Common myeloid progenitor, CD34-positive (primary cell): ENCODE data around the gene MORF4L1.
"Not testable (repeated sequence)": the region's sequence is repeated elsewhere in the genome, so short reads cannot be mapped to it uniquely, and the experiment has no call there.

Experiments
- CTCF ChIA-PET: fragments of 350-600 bp; sonication (Branson Sonifier 250); formaldehyde crosslinking; loops from one replicate; lab custom pipeline; 2021; ENCODE audit warnings: antibody characterized with exemption; lab: Charles Lee
- POLR2A ChIA-PET: fragments of 350-600 bp; sonication (Branson Sonifier 250); formaldehyde crosslinking; loops from one replicate; lab custom pipeline; 2021; ENCODE audit warnings: antibody characterized with exemption; lab: Charles Lee
- DNase-seq, 3 donors: peaks; one replicate each; pipeline versions ENCODE4 v3.0.0 to v3.0.0-alpha.2; 2013
- H3K27ac ChIP-seq, 2 experiments: 1 replicate in 1 of 2; 2 replicates in 1 of 2; pipeline ENCODE4 v1.7.0; 2013; ENCODE audit warnings: inconsistent platforms in 2 of 2, low read length in 2 of 2, mild to moderate bottlenecking in 2 of 2, low read depth in 1 of 2, moderate library complexity in 1 of 2; ENCODE audit not compliant: severe bottlenecking in 2 of 2, insufficient read depth in 1 of 2, poor library complexity in 1 of 2
- H3K27me3 ChIP-seq, 5 experiments: replicated peaks in 2 of 5; 1 replicate in 3 of 5; 2 replicates in 2 of 5; pipeline versions ENCODE4 v1.6.1 to v1.7.0; 2013; ENCODE audit warnings: low read length in 4 of 5, mild to moderate bottlenecking in 2 of 5, moderate library complexity in 2 of 5, inconsistent platforms in 1 of 5; ENCODE audit not compliant: insufficient read depth in 5 of 5, control insufficient read depth in 4 of 5
- H3K36me3 ChIP-seq, 4 experiments: 1 replicate in 2 of 4; 2 replicates in 2 of 4; pipeline versions ENCODE4 v1.6.1 to v1.7.0; 2013; ENCODE audit warnings: low read length in 3 of 4, control low read depth in 1 of 4, mild to moderate bottlenecking in 1 of 4; ENCODE audit not compliant: control insufficient read depth in 4 of 4, insufficient read depth in 4 of 4
- H3K4me1 ChIP-seq, 4 experiments: 1 replicate in 3 of 4; 2 replicates in 1 of 4; pipeline versions ENCODE4 v1.6.1 to v1.7.1; 2013; ENCODE audit warnings: low read length in 3 of 4, mild to moderate bottlenecking in 3 of 4, control low read depth in 1 of 4, inconsistent platforms in 1 of 4, moderate library complexity in 1 of 4; ENCODE audit not compliant: control insufficient read depth in 4 of 4, insufficient read depth in 4 of 4; ENCODE audit errors: control extremely low read depth in 1 of 4
- H3K4me3 ChIP-seq, 7 experiments: 1 replicate in 4 of 7; 2 replicates in 3 of 7; pipeline versions ENCODE4 v1.5.1 to v1.7.0; 2013; ENCODE audit warnings: mild to moderate bottlenecking in 7 of 7, low read length in 6 of 7, moderate library complexity in 6 of 7, inconsistent platforms in 2 of 7, low read depth in 2 of 7, control low read depth in 1 of 7; ENCODE audit not compliant: insufficient read depth in 4 of 7, control insufficient read depth in 1 of 7; ENCODE audit errors: extremely low read depth in 1 of 7
- H3K9me3 ChIP-seq, 5 experiments: 1 replicate in 4 of 5; 2 replicates in 1 of 5; pipeline versions ENCODE4 v1.6.1 to v1.7.1; 2013; ENCODE audit warnings: low read length in 4 of 5, mild to moderate bottlenecking in 2 of 5, inconsistent platforms in 1 of 5, low read depth in 1 of 5, moderate library complexity in 1 of 5; ENCODE audit not compliant: control insufficient read depth in 4 of 5, insufficient read depth in 2 of 5; ENCODE audit errors: control extremely low read depth in 1 of 5
- WGBS: methylation state at CpG from one replicate; pipeline ENCODE4 v1.1.5; 2013; ENCODE audit not compliant: insufficient coverage; 5-methylcytosine and 5-hydroxymethylcytosine counted together

MORF4L1 gene

DNA sequence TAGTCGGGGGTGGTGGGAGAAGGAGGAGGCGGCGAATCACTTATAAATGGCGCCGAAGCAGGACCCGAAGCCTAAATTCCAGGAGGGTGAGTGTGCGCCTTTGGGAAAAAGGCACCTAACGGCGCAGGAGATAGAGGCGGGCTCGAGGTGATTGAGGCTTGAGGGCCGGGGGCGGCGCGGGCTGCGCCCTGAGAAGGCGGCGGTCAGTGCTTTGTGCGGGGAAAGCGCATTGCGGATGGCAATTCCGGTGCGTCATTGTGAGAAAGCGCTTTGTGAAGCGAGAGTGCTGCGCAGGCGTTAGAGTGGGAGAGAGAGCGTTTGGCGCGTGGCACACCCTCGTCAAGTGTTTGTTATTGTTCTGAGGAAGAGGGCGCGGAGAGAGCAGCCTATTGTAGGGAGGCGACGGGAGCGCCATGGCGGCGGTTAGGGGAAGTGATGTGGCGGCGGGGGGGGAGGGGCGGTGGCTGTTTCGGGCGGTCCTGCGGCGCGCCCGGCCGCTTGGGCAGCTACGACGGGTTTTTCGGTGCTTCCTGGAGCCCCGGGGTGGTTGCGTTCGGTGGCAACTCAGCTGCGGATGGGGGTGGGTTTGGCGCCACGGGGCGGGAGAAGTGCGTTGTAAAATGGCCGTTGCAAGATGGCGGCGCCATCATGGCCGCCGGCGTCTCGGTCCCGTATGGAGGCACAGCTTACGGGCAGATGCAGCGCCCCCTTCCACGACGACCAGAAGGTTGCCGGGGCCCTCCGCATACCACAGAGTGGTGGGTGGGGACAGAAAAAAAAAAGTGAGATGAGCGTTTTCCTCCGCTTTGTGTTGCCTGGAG lies 492 bp downstream of the MORF4L1 start:
- ChIA-PET POLR2A (interaction anchor here (1.7 kb wide), 1 partner anchor 13 kb away, joined by 11 read pairs; no protein-coding TSS in a partner anchor), CTCF (interaction anchor here (0.6 to 1.8 kb wide), 9 partner anchors 10 to 307 kb away, joined by 3 to 6 read pairs (median 3); no protein-coding TSS in a partner anchor)
- WGBS = 0% methylated on average over 67 of the region's 75 CpGs
- Histone ChIP-seq H3K36me3 (no peaks in the 10 kb centered on the region), H3K4me1 (peaks cover 14 to 37% (median 24%) of the 10 kb centered on the region in 4 experiments), H3K27me3 (no peaks in the 10 kb centered on the region), H3K27ac (peak overlapping the region; percentile 100), H3K4me3 (peak overlapping the region; percentile 66 to 100 (median 99)), H3K9me3 (no peaks in the 10 kb centered on the region)
- DNase-seq = peak; percentile 96 to 98 (median 96)

DNA sequence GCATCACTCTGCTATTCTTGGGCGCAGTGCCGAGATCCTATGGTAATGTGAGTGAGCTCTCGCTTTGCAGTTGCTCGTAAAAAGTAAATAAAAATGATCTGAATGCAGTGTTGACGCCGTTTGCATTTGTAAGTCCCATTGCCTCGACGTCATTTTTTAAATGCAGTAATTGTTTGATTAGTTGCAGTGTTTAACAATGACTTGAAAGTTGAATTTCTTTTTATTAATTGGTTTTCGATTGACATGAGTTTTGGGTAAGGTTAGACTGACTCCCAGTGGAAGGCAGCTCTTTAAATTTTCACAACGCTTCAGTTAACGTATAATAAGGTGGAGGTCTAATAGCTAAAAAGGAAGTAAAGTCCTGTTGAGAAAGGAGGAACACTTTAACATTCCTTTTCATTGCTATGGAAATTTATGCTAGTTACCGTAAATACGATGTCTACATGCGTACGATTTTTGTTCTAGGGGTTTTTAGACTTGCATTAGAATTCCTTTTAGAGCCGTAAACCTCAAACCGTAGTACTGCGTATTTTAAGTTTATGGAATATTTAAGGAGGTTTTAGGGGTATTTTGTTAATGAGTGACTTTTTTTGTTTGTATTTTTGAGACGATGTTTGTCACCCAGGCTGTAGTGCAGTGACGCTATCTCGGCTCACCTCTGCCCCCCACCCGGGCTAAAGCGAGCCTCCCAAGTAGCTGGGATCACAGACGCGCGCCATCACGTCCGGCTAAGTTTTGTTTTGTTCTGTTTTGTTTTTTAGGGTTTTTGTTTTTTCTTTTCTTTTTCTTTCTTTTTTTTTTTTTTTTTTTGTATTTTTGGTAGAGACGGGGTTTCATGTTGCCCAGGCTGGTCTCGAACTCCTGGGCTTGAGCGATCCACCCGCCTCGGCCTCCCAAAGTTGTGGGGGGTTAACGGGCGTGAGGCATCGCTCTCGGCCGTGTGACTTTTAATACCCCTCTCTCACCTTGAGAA lies 1.4 kb downstream of the MORF4L1 start:
- no peaks in the 10 kb centered on the region for H3K36me3 ChIP-seq
- WGBS = 0% methylated on average over 18 of the region's 38 CpGs
- peak overlapping the region; percentile 100 for H3K27ac ChIP-seq
- peak; percentile 39 to 50 (median 45) for DNase-seq
- CTCF ChIA-PET = interaction anchor here (0.6 to 1.8 kb wide), 10 partner anchors 9 to 308 kb away, joined by 3 to 6 read pairs (median 3); no protein-coding TSS in a partner anchor
- H3K4me1 ChIP-seq = peaks cover 16 to 42% (median 28%) of the 10 kb centered on the region in 4 experiments
- H3K27me3 ChIP-seq = no peaks in the 10 kb centered on the region
- H3K9me3 ChIP-seq = no peaks in the 10 kb centered on the region
- POLR2A ChIA-PET = interaction anchor here (1.7 kb wide), 1 partner anchor 14 kb away, joined by 11 read pairs; no protein-coding TSS in a partner anchor
- H3K4me3 ChIP-seq = peak overlapping the region; percentile 66 to 100 (median 99)

DNA sequence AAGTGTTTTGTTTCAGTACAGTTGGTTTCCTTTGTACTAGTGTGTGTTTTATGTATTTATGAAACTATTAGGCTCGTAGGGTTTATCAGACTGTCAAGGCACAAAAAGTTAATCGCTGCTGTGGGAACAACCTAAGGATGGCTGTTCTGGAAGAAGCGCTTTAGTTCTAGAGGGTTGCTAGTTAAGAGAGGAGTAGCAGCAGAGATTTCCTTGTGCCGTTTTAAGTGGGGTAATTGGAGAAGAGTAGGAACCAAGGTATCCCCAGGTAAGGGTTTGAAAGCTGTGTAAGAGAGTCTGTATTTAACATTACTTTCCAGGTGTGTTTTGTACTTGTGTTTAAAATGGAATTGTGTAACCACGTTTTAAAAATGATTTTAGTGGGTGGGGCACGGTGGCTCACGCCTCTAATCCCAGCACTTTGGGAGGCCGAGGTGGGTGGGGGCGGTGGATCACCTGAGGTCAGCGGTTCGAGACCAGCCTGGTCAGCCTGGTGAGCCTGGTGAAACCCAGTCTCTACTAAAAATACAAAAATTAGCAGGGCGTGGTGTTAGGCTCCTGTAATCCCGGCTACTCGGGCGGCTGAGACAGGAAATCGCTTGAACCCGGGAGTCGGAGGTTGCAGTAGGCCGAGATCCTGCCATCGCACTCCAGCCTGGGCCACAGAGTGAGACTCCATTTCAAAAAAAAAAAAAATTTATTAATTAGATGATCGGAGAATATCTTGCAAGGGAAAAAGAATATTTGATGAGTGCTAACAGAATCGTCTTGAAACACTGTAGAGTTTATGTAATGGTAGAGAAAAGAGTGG lies 2.6 kb downstream of the MORF4L1 start:
- peak overlapping the region in 6 of 7 experiments; percentile 87 to 100 (median 99) for H3K4me3 ChIP-seq
- WGBS = 84% methylated on average over 10 of the region's 22 CpGs
- peak overlapping the region in 1 of 2 experiments; percentile 100 for H3K27ac ChIP-seq
- CTCF ChIA-PET = interaction anchor here (1.2 kb wide), 1 partner anchor 18 kb away, joined by 3 read pairs; no protein-coding TSS in a partner anchor
- peaks cover 0 to 10% (median 2%) of the 10 kb centered on the region in 4 experiments for H3K36me3 ChIP-seq
- H3K9me3 ChIP-seq = no peaks in the 10 kb centered on the region
- no peak for DNase-seq
- POLR2A ChIA-PET = no interaction called here
- H3K4me1 ChIP-seq = peaks cover 16 to 46% (median 30%) of the 10 kb centered on the region in 4 experiments
- no peaks in the 10 kb centered on the region for H3K27me3 ChIP-seq

DNA sequence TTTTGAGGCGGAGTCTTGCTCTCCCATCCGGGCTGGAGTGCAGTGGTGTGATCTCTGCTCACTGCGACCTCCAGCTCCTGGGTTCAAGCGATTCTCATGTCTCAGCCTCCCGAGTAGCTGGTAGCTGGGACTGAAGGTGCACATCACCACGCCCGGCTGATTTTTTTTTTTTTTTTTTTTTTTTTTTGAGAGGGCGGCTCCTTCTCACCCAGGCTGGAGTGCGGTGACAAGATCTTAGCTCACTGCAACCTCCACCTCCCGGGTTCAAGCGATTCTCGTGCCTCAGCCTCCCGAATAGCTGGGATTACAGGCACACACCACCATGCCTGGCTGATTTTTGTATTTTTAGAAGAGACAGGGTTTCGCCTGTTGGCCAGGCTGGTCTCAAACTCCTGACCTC lies 4.3 kb downstream of the MORF4L1 start:
- Histone ChIP-seq H3K36me3 (peaks cover 4 to 23% (median 7%) of the 10 kb centered on the region in 4 experiments), H3K4me1 (peaks cover 15 to 43% (median 29%) of the 10 kb centered on the region in 4 experiments)
- H3K27ac ChIP-seq, H3K9me3 ChIP-seq, DNase-seq, POLR2A ChIA-PET, CTCF ChIA-PET, H3K27me3 ChIP-seq, H3K4me3 ChIP-seq: not testable (repeated sequence)
- 98% methylated on average over 9 of the region's 14 CpGs for WGBS

DNA sequence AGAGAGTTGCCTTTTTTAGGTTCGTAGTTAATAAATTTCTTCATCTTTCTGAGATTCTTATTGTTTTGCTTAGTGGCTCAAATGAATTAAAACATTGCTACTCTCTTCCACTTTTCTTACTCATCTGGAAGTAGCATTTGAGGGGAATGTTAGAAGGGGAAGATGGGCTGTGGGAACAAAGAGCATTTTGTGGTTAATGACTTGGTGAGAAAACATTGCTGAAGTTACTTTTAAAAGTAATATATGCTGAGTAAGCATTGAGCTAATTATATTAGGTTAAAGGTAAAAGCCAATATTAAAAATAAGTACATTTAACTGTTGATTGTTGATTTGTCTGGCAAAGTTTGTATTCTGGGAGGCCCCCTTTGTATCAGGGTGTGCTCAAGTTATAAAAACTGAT lies 5.7 kb downstream of the MORF4L1 start:
- peaks cover 14 to 38% (median 27%) of the 10 kb centered on the region in 4 experiments for H3K4me1 ChIP-seq
- DNase-seq = peak in 2 of 3 donors; percentile 31 to 33
- POLR2A ChIA-PET = interaction anchor here (0.7 kb wide), 1 partner anchor 147 kb away, joined by 3 read pairs; no protein-coding TSS in a partner anchor

More for the DNA sequence above, 5.7 kb downstream of the MORF4L1 start:
- Histone ChIP-seq H3K9me3 (no peaks in the 10 kb centered on the region), H3K27me3 (no peaks in the 10 kb centered on the region), H3K36me3 (peaks cover 7 to 29% (median 16%) of the 10 kb centered on the region in 4 experiments), H3K27ac (peak overlapping the region in 1 of 2 experiments; percentile 47), H3K4me3 (peak overlapping the region in 2 of 7 experiments; percentile 23 to 28)
- no CpG with 5 or more reads among the region's 1 CpG for WGBS
- CTCF ChIA-PET = interaction anchor here (3.1 kb wide), 1 partner anchor 14 kb away, joined by 19 read pairs; no protein-coding TSS in a partner anchor
